Fibroblast of lung (primary cell): Measurements from ENCODE around the gene CFAP58. TPM values are rescaled to one million over a fixed set of nuclear protein-coding genes. Genes with fewer than 3 reads are reported as not detected.
A peak's percentile ranks its signal among the peaks of the same experiment; 100 is the strongest.

Experiments
- DNase-seq, 2 donors: peaks; one replicate each; pipeline versions ENCODE4 v3.0.0 to v3.0.0-alpha.2; 2010; ENCODE audit warnings: low read depth in 2 of 2
- H2AFZ ChIP-seq: 2 replicates; pipeline ENCODE4 v1.5.1; 2012; ENCODE audit warnings: low read length, control low read depth, inconsistent platforms
- H3K27ac ChIP-seq: 2 replicates; pipeline ENCODE4 v1.5.1; 2011; ENCODE audit warnings: low read length, control low read depth; ENCODE audit not compliant: insufficient read depth
- H3K27me3 ChIP-seq: 2 replicates; pipeline ENCODE4 v1.5.1; 2011; ENCODE audit warnings: mild to moderate bottlenecking, low read length; ENCODE audit not compliant: control insufficient read depth, insufficient read depth
- H3K36me3 ChIP-seq: 2 replicates; pipeline ENCODE4 v1.5.1; 2011; ENCODE audit warnings: low read length; ENCODE audit not compliant: control insufficient read depth, insufficient read depth
- H3K4me1 ChIP-seq: 2 replicates; pipeline ENCODE4 v1.5.1; 2011; ENCODE audit warnings: low read length; ENCODE audit not compliant: control insufficient read depth, insufficient read depth; ENCODE audit errors: extremely low read depth
- H3K4me2 ChIP-seq: 2 replicates; pipeline ENCODE4 v1.5.1; 2011; ENCODE audit warnings: low read length, control low read depth; ENCODE audit not compliant: insufficient read depth; ENCODE audit errors: extremely low read depth
- H3K4me3 ChIP-seq, 4 experiments: fragments of 200-600 bp in 1 of 4; sonication (generic) in 1 of 4; replicated peaks in 1 of 4; 2 replicates each; pipeline ENCODE4 v1.5.1; 2011 to 2016; ENCODE audit warnings: low read length in 4 of 4, low read depth in 3 of 4, mild to moderate bottlenecking in 3 of 4, control low read depth in 2 of 4, inconsistent platforms in 1 of 4, mixed read lengths in 1 of 4; ENCODE audit not compliant: insufficient read depth in 1 of 4; ENCODE audit errors: control extremely low read depth in 1 of 4
- H3K79me2 ChIP-seq: 2 replicates; pipeline ENCODE4 v1.5.1; 2012; ENCODE audit warnings: mild to moderate bottlenecking, low read length, inconsistent platforms; ENCODE audit not compliant: control insufficient read depth, insufficient read depth
- H3K9ac ChIP-seq: 2 replicates; pipeline ENCODE4 v1.5.1; 2011; ENCODE audit warnings: mild to moderate bottlenecking, low read length, control low read depth; ENCODE audit not compliant: insufficient read depth
- H3K9me3 ChIP-seq: 2 replicates; pipeline ENCODE4 v1.5.1; 2012; ENCODE audit warnings: low read depth, low read length; ENCODE audit not compliant: control insufficient read depth, insufficient read depth
- H4K20me1 ChIP-seq: 2 replicates; pipeline ENCODE4 v1.5.1; 2011; ENCODE audit warnings: low read length; ENCODE audit not compliant: control insufficient read depth, insufficient read depth; ENCODE audit errors: extremely low read depth
- CTCF ChIP-seq, 2 donors: IDR thresholded peaks in 1 of 2; conservative IDR thresholded peaks in 1 of 2; 1 replicate in 1 of 2; 2 replicates in 1 of 2; pipeline ENCODE4 v1.5.1; 2011 to 2012; ENCODE audit warnings: low read length in 2 of 2, control low read depth in 1 of 2, inconsistent platforms in 1 of 2, low read depth in 1 of 2, mild to moderate bottlenecking in 1 of 2
- EZH2 ChIP-seq: IDR thresholded peaks from 2 replicates; pipeline ENCODE4 v1.5.1; 2012; ENCODE audit warnings: low read length, control low read depth, mild to moderate bottlenecking; ENCODE audit errors: missing control alignments
- polyA plus RNA-seq, 2 donors: library from polyadenylated mRNA; depleted of rRNA in 1 of 2; stranded (reverse) in 1 of 2; unstranded in 1 of 2; fragments of >200 nt; gene quantifications; 2 replicates each; pipeline ENCODE4 v1.2.1, GENCODE V29; 2011 to 2012; ENCODE audit warnings: missing spikeins in 1 of 2
- total RNA-seq: library from RNA; depleted of rRNA; stranded (reverse); fragments of >200 nt; gene quantifications from 2 replicates; pipeline ENCODE4 v1.2.1, GENCODE V29; 2014

The CFAP58 gene
- total and polyA plus RNA-seq, 2 donors (not counting 1 experiment from before 2014, with no cell fraction given), result 0.33 to 0.42 TPM

- Histone ChIP-seq H2AFZ (no peak overlapping the region), H3K4me2 (no peak overlapping the region), H3K27ac (no peak overlapping the region), H3K4me3 (no peak overlapping the region), H3K36me3 (peaks cover 18% of the 10 kb centered on the region), H3K27me3 (no peaks in the 10 kb centered on the region), H3K79me2 (peaks cover 79% of the 10 kb centered on the region), H3K9ac (no peak overlapping the region), H4K20me1 (no peaks in the 10 kb centered on the region), H3K4me1 (peaks cover 30% of the 10 kb centered on the region), H3K9me3 (no peaks in the 10 kb centered on the region)
- TF ChIP-seq CTCF (conservative IDR thresholded peaks at IDR 0.05 in 1 of 2, IDR thresholded peaks at IDR 0.05 in 1 of 2; ENCODE audit: low read depth in 1 of 2, low read length in 2 of 2) (no peak), EZH2 (no peak)
- no peak for DNase-seq
These were observed 38.8 kb upstream of the CFAP58 start for GRCh38 chr10:104314591-104315485.

- H3K9me3 ChIP-seq, result no peaks in the 10 kb centered on the region
- H3K36me3 ChIP-seq, result peaks cover 18% of the 10 kb centered on the region
- no peak for DNase-seq
- no peaks in the 10 kb centered on the region for H4K20me1 ChIP-seq
- H2AFZ ChIP-seq, result no peak overlapping the region
- peaks cover 33% of the 10 kb centered on the region for H3K4me1 ChIP-seq
- no peak overlapping the region for H3K4me2 ChIP-seq
- no peak overlapping the region for H3K27ac ChIP-seq
- no peak for TF ChIP-seq EZH2
- no peak for TF ChIP-seq CTCF (conservative IDR thresholded peaks at IDR 0.05 in 1 of 2, IDR thresholded peaks at IDR 0.05 in 1 of 2; ENCODE audit: low read depth in 1 of 2, low read length in 2 of 2)
- peaks cover 86% of the 10 kb centered on the region for H3K79me2 ChIP-seq
- H3K4me3 ChIP-seq, result no peak overlapping the region
- no peak overlapping the region for H3K9ac ChIP-seq
- H3K27me3 ChIP-seq, result no peaks in the 10 kb centered on the region
These were observed 38.1 kb upstream of the CFAP58 start for GRCh38 chr10:104315486-104315921.

- no peak overlapping the region for H2AFZ ChIP-seq
- peaks cover 18% of the 10 kb centered on the region for H3K36me3 ChIP-seq
- H3K9ac ChIP-seq, result no peak overlapping the region
- H3K4me2 ChIP-seq, result no peak overlapping the region
- no peak for DNase-seq
- TF ChIP-seq EZH2 (no peak), CTCF (conservative IDR thresholded peaks at IDR 0.05 in 1 of 2, IDR thresholded peaks at IDR 0.05 in 1 of 2; ENCODE audit: low read depth in 1 of 2, low read length in 2 of 2) (no peak)
- no peaks in the 10 kb centered on the region for H3K9me3 ChIP-seq
- H3K79me2 ChIP-seq, result peaks cover 88% of the 10 kb centered on the region
- peaks cover 39% of the 10 kb centered on the region for H3K4me1 ChIP-seq
- H3K4me3 ChIP-seq, result no peak overlapping the region
- no peaks in the 10 kb centered on the region for H3K27me3 ChIP-seq
- no peaks in the 10 kb centered on the region for H4K20me1 ChIP-seq
- peak overlapping the region; percentile 37 for H3K27ac ChIP-seq
These were observed 37.1 kb upstream of the CFAP58 start for GRCh38 chr10:104316321-104317099.
